Transverse colon (tissue), 4 donors: Measurements from ENCODE around the gene INHBA.

Experiments
- CTCF ChIP-seq, 5 experiments: fragments of 200-600 bp in 3 of 5; fragments of 450-650 bp in 2 of 5; sonication (generic) in 3 of 5; IDR thresholded peaks; 1 replicate in 2 of 5; 2 replicates in 3 of 5; pipeline ENCODE4 v1.5.1; 2016 to 2017; ENCODE audit warnings: antibody characterized with exemption in 5 of 5, inconsistent platforms in 3 of 5, mild to moderate bottlenecking in 2 of 5, moderate library complexity in 1 of 5
- POLR2A ChIP-seq: fragments of 450-650 bp; IDR thresholded peaks from one replicate; pipeline ENCODE4 v1.6.1; 2016; ENCODE audit warnings: antibody characterized with exemption, mild to moderate bottlenecking, moderate library complexity
- POLR2AphosphoS5 ChIP-seq, 3 donors: sonication (generic); formaldehyde crosslinking; IDR thresholded peaks; one replicate each; pipeline ENCODE4 v1.6.1; 2016; ENCODE audit warnings: antibody characterized with exemption in 3 of 3

- no peak for TF ChIP-seq CTCF (IDR thresholded peaks at IDR 0.05)
- no peak for TF ChIP-seq POLR2AphosphoS5 (IDR thresholded peaks at IDR 0.05)
- no peak for TF ChIP-seq POLR2A
Measured at GRCh38 chr7:41641011-41641664, 61.8 kb downstream of the INHBA start.
